Gastrocnemius medialis (tissue), 4 donors: ENCODE results near the gene SYT7. TPM values are rescaled to one million over a fixed set of nuclear protein-coding genes. Genes with fewer than 3 reads are reported as not detected.

ENCODE experiments used
- ATAC-seq, 2 donors: fragments of 150-250 bp; one replicate each; pipeline ENCODE4 v1.9.1; 2016
- DNase-seq, 2 donors: peaks; one replicate each; pipeline ENCODE4 v3.0.0-alpha.2; 2019
- H3K27ac ChIP-seq, 4 donors: fragments of 200-600 bp; sonication (generic); 1 replicate in 1 of 4; 2 replicates in 3 of 4; pipeline ENCODE4 v1.5.1; 2016 to 2018; ENCODE audit warnings: mild to moderate bottlenecking in 2 of 4, moderate library complexity in 1 of 4
- H3K27me3 ChIP-seq, 3 donors: fragments of 200-600 bp; sonication (generic) in 2 of 3; 1 replicate in 1 of 3; 2 replicates in 2 of 3; pipeline versions ENCODE4 v1.5.1 to v1.6.0; 2016 to 2019; ENCODE audit warnings: mild to moderate bottlenecking in 1 of 3, moderate library complexity in 1 of 3
- H3K36me3 ChIP-seq, 2 donors: fragments of 200-600 bp; sonication (generic) in 1 of 2; one replicate each; pipeline ENCODE4 v1.5.1; 2017 to 2018
- H3K4me1 ChIP-seq, 2 donors: fragments of 200-600 bp; sonication (generic) in 1 of 2; one replicate each; pipeline ENCODE4 v1.5.1; 2016 to 2017; ENCODE audit warnings: mild to moderate bottlenecking in 2 of 2
- H3K4me3 ChIP-seq, 4 donors: fragments of 200-600 bp; sonication (generic) in 3 of 4; 1 replicate in 1 of 4; 2 replicates in 3 of 4; pipeline ENCODE4 v1.5.1; 2016 to 2019; ENCODE audit warnings: mild to moderate bottlenecking in 2 of 4
- H3K9me3 ChIP-seq, 3 donors: fragments of 200-600 bp; sonication (generic) in 2 of 3; 1 replicate in 1 of 3; 2 replicates in 2 of 3; pipeline ENCODE4 v1.5.1; 2016 to 2019
- CTCF ChIP-seq, 5 experiments: fragments of 450-650 bp in 3 of 5; fragments of 200-600 bp in 2 of 5; sonication (generic) in 2 of 5; IDR thresholded peaks in 4 of 5; conservative IDR thresholded peaks in 1 of 5; 1 replicate in 4 of 5; 2 replicates in 1 of 5; pipeline ENCODE4 v1.5.1; 2016 to 2019; ENCODE audit warnings: antibody characterized with exemption in 5 of 5, mild to moderate bottlenecking in 3 of 5, moderate library complexity in 3 of 5
- POLR2A ChIP-seq, 2 donors: fragments of 450-650 bp; IDR thresholded peaks; one replicate each; pipeline ENCODE4 v1.6.1; 2017; ENCODE audit warnings: antibody characterized with exemption in 2 of 2, mild to moderate bottlenecking in 2 of 2, moderate library complexity in 2 of 2
- in situ Hi-C, 4 donors: fragments of 200-750 bp; cut with MboI; loops; one replicate each; pipeline versions ENCODE4 v1.15.0 to v1.8.0; 2017; ENCODE audit warnings: low sequenced_read_pairs in 4 of 4
- intact Hi-C: fragments of 100-400 bp; cut with DNase I; formaldehyde crosslinking; loops from one replicate; pipeline ENCODE4 v1.15.1; 2023; ENCODE audit warnings: low total_unique reads
- total RNA-seq, 4 donors: library from RNA; depleted of rRNA; stranded (reverse); fragments of >200 nt; gene quantifications; one replicate each; pipeline versions ENCODE4 v1.1.0 to v1.2.3, GENCODE V29; 2016

SYT7 gene
- total RNA-seq, 4 donors from 2014 or later = 0.68 to 4.9 (median 1.4) TPM

DNA sequence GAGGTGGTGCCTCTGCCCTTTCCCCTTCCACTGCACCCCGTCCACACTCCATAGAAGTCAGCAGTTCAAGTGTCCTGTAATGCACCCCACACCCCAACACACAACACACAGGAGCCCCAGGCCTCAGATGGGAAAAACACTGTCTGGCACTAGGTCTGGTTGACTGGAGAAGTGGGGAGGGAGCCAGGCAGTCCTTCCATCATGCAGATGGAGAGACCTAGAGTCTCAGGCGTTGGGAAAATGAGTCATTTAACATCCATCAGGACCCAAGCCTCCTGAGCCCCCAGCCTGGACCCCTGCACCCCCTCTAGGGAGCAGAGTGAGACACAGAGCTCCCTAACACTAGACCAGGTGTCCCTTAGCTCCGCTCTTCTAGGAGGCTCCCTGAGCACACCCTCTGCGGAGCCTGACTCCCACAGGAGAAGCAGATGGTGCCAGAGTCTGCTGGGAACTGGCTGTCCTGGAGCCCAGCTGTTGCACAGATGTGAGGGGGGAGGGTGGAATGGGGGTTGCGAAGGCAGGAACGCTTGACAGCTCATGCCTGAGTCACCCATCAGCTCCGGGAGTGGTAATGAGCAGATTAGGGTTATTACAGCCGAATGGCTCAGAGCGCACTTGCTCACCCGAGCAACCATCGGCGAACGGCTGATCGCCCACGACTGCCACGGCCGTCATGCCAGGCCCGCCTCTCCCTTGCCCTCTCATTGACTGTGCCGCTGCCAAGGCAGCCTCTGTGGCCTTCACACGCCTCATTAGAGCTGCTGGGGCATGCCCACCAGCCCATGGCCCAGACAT lies 22.1 kb upstream of the SYT7 start:
- peak; percentile 80 to 88 for ATAC-seq
- in situ Hi-C loops (no loop called here), intact Hi-C loops (no loop called here)
- DNase-seq = peak; percentile 69 to 74
- Histone ChIP-seq H3K4me1 (peaks cover 8 to 9% of the 10 kb centered on the region in 2 donors), H3K27ac (peak overlapping the region in 2 of 4 donors; percentile 39 to 47), H3K27me3 (no peaks in the 10 kb centered on the region), H3K36me3 (no peaks in the 10 kb centered on the region), H3K4me3 (no peak overlapping the region), H3K9me3 (no peaks in the 10 kb centered on the region)
- TF ChIP-seq POLR2A (IDR thresholded peaks at IDR 0.05) = no peak
- TF ChIP-seq CTCF (IDR thresholded peaks at IDR 0.05 in 4 of 5, conservative IDR thresholded peaks at IDR 0.05 in 1 of 5) = no peak

- peaks cover 8 to 9% of the 10 kb centered on the region in 2 donors for H3K4me1 ChIP-seq
- DNase-seq (no peak), ATAC-seq (no peak)
- H3K27ac ChIP-seq = no peak overlapping the region
- no peak overlapping the region for H3K4me3 ChIP-seq
- intact Hi-C loops (no loop called here), in situ Hi-C loops (no loop called here)
- TF ChIP-seq CTCF (IDR thresholded peaks at IDR 0.05 in 4 of 5, conservative IDR thresholded peaks at IDR 0.05 in 1 of 5) = no peak
- no peak for TF ChIP-seq POLR2A (IDR thresholded peaks at IDR 0.05)
- no peaks in the 10 kb centered on the region for H3K9me3 ChIP-seq
- H3K27me3 ChIP-seq = no peaks in the 10 kb centered on the region
- no peaks in the 10 kb centered on the region for H3K36me3 ChIP-seq
These were observed 20.6 kb upstream of the SYT7 start for GRCh38 chr11:61601512-61601911.

DNA sequence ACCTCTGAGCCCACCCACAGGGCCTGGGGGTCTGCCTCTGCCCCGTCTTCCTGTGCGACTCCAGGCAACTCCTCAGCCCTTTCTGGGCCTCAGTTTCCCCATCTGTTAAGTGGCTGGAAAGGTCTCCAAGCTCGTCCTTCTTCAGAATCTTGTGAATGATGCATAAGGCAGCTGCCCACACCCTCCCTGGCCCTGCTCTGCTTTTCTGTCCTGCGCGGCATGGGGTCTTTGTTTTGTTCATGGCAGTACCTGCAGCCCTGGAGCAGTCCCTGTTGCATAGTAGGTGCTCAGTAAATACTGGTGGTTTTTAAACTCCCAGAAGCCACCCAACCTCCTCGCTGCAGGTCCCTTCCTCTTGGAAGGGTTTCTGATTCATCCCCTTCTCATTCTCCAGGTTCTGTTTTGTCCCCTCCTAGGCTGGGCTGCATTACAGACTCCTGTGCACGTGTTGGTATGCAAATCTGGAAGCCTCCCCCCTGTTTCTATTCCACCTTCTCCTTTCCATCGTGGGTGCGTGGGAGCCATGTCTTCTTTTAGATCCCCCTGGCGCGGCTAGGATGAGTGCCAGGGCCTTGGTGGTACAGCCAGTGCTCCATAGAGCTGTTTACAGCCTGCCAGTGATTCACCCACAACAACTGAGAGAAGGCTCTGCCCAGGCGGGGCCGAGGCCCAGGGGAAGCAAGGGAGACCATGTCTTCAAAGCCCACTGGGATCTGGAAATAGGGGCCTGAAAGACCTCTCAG lies 19.3 kb upstream of the SYT7 start:
- H3K4me1 ChIP-seq = peaks cover 8 to 13% of the 10 kb centered on the region in 2 donors
- intact Hi-C loops = loop anchor here (2.0 kb wide), 1 partner anchor 19 kb away; the partner anchor contains the start of gene SYT7
- H3K36me3 ChIP-seq = no peaks in the 10 kb centered on the region
- no peaks in the 10 kb centered on the region for H3K27me3 ChIP-seq
- no peak overlapping the region for H3K4me3 ChIP-seq
- H3K9me3 ChIP-seq = no peaks in the 10 kb centered on the region
- in situ Hi-C loops = no loop called here
- DNase-seq = no peak
- no peak for ATAC-seq
- H3K27ac ChIP-seq = peak overlapping the region; percentile 46 to 61 (median 57)
- TF ChIP-seq POLR2A (IDR thresholded peaks at IDR 0.05) (no peak), CTCF (IDR thresholded peaks at IDR 0.05 in 4 of 5, conservative IDR thresholded peaks at IDR 0.05 in 1 of 5) (no peak)

DNA sequence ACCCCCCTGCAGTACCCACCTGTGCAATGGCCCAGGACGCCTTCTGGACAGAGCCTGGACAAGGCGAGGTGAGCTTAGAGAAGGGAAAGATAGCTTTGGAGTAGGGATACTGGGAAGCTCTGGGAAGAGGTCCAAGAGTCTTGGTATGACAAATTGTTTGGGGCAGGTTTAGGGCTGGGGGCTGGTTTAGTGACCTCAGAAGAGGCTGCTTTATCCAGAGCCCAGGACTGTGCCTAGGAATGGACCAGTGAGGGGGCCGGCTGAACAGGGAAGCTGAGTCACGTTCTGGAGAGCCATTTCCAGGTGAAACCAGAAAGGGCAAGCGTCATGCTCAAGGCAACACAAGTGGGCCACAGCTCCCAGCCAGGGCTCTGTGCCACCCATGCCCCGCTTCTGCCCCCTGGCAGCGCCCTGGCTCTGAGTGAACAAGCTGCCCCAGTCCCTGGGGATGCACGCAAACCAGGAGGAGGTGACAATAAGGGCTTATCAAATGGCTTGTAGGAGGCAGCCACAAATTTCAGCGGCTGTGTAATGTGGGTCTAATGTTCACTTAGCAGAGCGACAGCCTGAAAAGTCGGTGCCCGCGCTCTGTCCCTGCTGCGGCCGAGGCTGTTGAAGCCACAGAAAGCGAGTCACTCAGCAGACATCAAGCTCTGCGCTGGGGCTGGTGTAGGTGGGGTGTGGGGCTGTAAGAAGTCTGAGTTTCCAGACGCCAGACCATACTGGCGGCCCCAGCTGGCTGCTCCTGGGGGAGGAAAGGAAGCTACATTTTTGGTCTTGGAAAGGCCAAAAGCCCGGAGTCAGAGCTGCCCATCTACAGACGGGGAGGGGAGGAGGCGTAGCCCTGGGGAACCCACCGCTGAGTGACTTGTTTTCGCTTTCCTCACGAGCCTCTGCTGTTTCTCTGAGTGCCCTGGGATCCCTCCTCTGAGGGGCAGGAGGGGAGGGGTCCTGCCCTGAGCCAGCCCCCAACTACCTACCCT lies 18.3 kb upstream of the SYT7 start:
- no peak for ATAC-seq
- H3K27me3 ChIP-seq = no peaks in the 10 kb centered on the region
- peak overlapping the region; percentile 46 to 61 (median 57) for H3K27ac ChIP-seq
- no peaks in the 10 kb centered on the region for H3K36me3 ChIP-seq
- no peak overlapping the region for H3K4me3 ChIP-seq
- H3K9me3 ChIP-seq = no peaks in the 10 kb centered on the region
- no peak for TF ChIP-seq CTCF (IDR thresholded peaks at IDR 0.05 in 4 of 5, conservative IDR thresholded peaks at IDR 0.05 in 1 of 5)
- no peak for TF ChIP-seq POLR2A (IDR thresholded peaks at IDR 0.05)
- in situ Hi-C loops (no loop called here), intact Hi-C loops (loop anchor here (2.0 kb wide), 1 partner anchor 18 kb away; the partner anchor contains the start of gene SYT7)
- DNase-seq = peak in 1 of 2 donors; percentile 33
- peaks cover 8 to 13% of the 10 kb centered on the region in 2 donors for H3K4me1 ChIP-seq
